Mesenteric fat pad (tissue), 1 donor: ENCODE results near the gene BBOF1. TPM values are rescaled to one million over a fixed set of nuclear protein-coding genes. Genes with fewer than 3 reads are reported as not detected.

Experiments used
- DNase-seq: peaks from one replicate; pipeline ENCODE4 v3.0.0-alpha.2; 2020; ENCODE audit warnings: low spot score
- total RNA-seq: library from RNA; stranded (reverse); fragmentation: NEBNext Ultra II Directional; extraction: Animal tissue kit (Norgen Biotek cat#: 25700); gene quantifications from one replicate; pipeline ENCODE4 v1.2.1, GENCODE V29; 2021
- donor health status: DM: yes; HTN: yes; CAD: no.

BBOF1 gene
- total RNA-seq, 1 donor from 2014 or later, result 3.1 TPM

DNA sequence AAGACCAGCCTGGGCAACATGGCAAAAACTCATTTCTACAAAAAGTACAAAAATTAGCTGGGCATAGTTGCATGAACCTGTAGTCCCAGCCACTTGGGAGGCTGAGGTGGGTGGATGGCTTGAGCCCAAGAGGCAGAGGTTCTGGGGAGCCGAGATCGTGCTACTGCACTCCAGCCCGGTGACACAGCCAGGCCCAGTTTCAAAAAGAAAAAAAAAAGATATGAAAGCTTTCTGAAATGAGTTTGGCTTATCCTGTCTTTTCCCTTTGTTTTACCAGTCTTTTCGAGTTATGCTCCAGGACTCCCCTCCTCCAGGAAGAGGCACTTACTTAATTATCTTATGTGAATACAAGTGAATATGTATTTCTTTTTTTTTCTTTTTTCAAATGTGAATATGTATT is 3.2 kb downstream of the BBOF1 start:
- no peak for DNase-seq

DNA sequence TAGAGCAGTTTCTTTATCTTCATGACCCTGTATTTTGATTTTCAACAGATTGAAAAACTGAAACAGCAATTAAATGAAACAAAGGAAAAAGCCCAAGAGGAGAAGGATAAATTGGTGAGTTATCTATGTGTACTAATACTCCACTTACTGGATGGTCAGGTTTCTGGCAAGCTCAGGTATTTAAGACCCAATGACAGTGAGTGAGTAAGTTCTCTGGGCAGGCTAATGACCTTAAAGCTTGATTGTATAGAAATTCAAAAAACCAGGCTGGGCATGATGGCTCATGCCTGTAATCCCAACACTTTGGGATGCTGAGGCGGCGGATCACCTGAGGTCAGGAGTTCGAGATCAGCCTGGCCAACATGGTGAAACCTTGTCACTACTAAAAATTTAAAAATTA is 10.0 kb downstream of the BBOF1 start:
- DNase-seq, result no peak

DNA sequence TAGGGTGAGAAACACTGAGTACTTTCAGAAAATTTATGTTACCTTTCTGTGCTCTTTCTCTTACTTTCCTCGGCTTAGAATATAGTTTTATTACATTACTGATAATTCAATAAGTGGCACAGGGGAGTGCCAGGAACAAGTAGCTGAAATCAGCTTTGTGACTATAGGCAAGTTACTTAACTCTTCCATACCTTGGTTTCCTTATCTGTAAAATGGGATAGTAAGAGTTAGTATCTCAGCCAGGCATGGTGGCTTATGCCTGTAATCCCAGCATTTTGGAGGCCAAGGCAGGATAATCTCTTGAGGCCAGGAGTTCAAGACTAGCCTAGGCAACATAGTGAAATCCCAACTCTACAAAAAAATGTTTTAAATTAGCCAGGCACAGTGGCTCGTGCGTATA is 15.4 kb downstream of the BBOF1 start:
- no peak for DNase-seq

DNA sequence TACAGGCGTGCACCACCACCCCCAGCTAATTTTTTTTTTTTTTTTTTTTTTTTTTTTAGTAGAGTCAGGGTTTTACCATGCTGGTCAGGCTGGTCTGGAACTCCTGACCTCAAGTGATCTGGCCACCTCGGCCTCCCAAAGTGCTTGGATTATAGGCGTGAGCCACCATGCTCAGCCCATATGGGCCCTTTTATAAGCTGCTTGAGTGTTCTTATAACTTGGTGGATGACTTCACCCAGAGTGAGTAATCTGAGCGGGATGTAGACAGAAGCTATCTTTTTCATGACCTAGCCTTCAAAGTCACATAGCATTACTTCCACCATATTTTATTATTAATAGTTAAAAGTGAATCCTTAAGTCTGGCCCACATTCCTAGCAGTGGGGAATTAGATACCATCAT is 16.4 kb downstream of the BBOF1 start:
- DNase-seq, result no peak

DNA sequence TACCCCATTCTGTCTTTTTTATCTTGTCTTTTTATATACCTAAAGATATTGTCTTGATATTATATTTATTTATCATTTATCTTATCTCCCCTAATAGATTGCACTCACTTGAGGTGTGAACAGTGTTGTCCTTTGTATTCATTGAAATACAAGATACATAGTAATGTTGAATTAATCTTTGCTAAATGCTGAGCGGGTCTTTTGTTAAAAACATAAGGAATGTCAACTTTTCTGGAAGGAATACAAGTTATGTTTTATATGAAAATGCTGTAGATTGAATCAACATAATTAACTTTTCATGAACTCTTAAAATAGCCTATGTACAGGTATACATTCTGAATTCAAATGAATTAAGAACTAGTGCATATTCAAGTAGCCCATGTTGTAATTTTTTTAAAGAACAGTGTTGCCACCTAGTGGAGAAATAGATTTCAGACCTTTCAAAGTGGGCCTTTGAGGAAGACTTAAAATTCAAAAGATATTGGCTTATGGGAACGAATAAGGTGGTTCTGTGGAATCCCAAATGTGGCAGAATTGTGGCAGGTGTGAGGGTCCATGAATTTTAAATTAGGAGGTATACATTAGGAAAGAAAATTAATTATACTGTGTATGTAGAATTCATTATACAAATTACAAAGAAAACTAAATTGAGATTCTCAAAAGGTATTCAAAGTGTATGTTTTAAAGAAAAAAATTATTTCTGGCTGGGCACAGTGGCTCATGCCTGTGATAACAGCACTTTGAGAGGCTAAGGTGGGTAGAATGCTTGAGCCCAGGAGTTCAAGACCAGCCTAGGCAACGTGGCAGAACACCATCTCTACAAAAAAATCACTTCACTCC is 19.1 kb downstream of the BBOF1 start:
- DNase-seq, result no peak

DNA sequence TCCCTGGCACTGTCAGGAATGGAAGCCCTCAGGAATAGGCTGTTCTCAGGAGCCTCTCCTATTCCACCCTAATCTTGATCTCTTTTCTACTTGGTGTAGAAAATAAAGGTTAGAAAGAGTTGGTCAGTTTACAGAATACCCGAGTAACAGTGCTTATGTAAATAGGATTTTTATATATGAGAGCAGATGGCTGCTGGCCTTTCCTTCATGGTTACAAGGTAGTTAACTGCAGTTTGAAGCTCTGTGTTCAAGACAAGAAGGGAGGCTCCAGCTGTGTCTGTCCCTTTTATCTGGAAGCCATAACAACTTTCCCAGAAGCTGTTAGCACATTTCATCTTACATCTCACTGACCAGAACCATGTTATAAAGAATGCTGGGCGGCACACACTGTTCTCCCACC is 23.1 kb downstream of the BBOF1 start:
- no peak for DNase-seq

DNA sequence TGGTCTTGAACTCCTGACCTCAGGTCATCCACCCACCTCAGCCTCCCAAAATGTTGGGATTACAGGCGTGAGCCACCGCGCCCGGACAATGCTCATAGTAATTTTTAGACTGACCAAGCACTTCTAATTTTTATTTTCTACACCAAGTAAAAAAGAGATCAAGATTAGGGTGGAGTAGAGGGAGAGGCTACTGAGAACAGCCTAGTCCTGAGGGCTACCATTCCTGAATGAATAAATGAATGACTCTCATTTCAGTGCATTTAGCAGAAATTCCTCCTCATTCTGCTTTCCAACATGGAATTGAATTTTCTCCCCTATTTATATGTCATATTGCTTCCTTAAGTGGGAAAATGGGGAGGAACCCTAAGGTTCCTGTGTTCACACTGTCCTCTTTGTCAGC is 26.4 kb downstream of the BBOF1 start:
- no peak for DNase-seq

DNA sequence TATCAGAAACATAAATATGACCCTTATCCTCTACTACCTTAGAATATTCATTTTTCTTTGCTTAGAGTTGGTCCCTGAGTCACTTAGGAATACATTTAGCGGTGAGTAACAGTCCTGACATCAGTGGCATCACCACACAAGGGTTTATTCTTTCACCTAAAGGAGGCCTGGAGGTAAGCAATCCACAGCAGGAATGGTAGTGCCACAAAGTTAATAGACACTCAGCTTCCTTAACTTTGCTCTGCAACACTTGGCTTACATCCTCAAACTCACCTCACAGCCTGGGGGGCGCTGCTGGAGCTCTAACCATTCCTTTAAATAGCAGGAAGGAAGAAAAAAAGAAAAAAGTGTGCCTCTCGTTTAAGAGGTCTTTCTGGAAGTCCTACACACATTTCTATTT is 29.1 kb downstream of the BBOF1 start:
- DNase-seq, result no peak

DNA sequence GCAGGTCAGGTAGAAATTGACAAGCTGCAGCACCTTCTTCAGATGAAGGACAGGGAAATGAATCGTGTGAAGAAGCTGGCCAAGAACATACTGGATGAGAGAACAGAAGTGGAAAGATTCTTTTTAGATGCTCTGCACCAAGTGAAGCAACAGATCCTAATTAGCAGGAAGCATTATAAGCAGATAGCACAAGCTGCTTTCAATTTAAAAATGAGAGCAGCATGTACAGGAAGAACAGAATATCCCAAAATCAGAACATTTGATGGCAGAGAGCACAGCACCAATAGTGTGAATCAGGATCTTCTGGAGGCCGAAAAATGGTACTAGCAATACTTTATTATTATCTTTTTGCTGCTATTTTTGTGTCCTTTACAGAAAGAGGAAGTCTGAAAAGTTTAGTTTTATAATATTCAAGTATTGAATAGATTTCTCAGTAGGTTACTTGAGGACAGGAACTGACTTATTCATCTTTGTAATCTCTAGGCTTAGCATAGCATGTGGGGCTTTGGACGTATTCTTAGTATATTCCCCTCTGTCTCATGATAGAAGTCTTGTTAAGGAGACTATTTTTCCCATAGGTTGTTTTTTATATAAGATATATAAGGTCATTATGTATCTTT is 30.8 kb downstream of the BBOF1 start:
- DNase-seq, result no peak

DNA sequence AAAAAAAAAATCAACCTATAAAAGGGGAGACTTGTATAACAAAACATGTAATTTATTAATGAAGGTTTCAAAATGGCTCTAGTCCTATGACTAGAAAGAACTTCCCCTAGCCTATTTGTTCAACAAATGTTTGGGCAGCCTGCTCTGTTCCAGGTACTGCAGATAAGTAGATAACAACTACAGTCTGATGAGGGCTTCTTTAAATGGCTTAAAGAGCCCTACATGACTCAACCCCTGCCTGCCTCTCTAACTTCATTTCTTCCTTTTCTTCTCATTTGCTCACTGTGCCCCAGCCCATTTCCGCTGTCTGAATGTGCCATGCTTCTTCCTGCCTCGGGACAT is 43.6 kb downstream of the BBOF1 start:
- DNase-seq, result no peak

DNA sequence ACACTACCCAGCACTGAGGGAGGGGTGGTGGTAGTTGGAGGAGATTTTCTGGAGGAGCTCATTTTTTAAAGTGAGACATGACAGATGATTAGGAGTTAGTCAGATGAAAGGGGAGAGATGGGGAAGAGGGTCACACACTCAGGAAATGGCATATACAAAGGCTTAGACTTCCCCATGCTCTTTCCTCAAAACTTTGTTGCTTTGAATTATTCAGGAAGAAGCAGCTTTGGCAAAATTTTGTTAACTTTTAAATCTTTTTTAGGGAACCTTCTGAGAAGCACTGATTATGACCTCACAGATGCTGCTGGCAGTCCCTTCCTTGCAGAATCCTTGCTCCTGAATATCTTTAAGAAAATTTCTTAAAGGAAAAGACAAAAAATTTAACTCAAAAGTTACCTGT is 45.3 kb downstream of the BBOF1 start:
- DNase-seq, result no peak

DNA sequence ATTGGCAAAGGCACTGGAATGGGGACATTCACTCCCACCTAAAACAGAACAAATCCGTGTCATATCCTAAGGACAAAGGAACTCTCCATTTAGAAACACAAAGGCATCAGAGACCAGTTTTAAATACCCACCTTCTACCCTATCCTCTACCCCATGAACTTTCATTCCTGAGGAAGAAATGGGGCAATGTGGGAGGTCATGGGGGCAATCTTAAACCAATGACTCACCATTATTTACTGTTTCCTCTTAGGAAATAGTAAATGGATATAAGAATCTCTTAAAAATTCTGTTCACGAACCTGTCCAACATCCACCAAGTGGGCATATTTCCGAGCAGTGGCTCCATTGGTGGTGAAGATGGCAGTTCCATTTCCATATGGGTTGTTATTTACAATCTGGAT is 45.7 kb downstream of the BBOF1 start:
- no peak for DNase-seq

DNA sequence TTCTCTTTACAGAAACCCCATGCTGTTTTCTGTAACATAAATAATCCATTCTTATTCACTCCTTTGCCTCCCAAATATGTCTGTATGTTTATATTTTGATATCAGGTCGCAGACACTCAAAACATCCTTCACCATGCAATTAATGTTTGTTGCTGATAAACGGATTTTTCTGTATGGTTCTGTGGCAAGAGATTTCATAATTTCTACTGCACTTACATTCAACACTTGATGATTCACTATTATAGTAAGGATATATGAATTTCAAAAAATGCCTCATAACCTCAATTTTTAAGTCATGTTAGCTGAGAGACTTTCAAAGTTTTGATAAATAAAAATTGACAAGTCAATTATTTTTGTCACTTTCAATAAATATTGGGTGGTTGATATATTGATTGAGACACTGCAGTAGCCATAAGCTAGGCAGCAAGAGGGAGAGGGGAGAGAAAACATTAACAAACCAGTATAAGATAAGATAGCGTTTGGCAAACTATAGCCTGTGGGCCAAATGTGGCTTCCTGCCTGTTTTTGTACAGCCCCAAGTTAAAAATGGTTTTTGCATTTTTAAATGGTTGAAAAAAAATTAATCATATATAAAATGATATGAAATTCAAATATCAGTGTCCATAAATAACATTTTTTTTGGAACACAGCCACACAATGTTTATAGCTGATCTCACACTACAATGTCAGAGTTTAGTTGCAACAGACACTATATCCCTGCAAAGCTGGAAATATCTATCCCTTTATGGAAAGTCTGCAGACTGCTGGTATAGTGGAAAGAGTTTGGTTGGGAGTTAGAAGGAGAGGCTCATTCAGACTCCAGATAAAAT is 46.8 kb downstream of the BBOF1 start:
- no peak for DNase-seq

DNA sequence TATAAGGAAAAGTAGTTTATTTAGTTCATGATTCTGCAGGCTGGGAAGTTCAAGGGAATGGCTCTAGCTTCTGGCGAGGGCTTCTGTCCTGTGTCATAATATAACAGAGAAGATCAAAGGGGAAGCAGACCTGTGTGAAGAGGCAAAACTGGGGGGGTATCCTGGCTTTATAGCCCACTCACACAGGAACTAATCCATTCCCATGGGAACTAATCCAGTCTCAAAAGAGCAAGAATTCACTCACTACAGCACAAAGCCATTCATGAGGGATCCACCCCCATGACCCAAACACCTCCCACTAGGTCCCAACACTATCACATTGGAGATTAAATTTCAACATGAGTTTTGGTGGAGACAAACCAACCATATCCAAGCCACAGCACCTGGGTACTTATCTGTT is 58.3 kb downstream of the BBOF1 start:
- DNase-seq, result no peak

DNA sequence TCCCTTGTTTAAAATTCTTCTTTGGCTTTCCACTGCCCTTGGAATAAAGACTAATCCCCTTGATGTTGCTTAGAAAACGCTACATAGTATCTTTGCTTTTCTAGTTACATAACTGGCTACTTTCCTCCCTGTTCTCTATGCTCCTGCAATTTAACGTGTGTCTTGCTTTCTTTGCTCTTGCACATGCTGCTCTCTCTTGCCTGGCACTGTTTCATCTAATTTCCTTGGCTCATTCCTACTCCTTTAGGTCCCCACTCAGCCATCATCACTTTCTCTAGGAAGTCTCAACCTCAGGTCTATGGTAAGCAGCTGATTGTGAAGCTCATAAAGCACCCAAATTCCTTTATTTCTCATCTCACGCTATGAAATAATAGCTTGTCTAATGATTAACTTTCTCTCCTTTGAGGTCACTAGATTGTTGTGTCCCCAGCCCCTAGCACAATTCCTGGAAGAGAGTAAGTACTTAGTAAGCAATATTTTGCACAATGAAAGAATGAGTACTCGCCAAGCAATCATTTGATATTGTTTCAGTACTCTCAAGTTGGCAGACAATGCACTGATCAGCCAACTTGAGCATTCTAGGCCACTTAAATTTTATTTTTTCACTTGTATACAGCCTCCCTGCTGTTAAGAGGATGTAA is 61.8 kb downstream of the BBOF1 start:
- DNase-seq, result no peak

DNA sequence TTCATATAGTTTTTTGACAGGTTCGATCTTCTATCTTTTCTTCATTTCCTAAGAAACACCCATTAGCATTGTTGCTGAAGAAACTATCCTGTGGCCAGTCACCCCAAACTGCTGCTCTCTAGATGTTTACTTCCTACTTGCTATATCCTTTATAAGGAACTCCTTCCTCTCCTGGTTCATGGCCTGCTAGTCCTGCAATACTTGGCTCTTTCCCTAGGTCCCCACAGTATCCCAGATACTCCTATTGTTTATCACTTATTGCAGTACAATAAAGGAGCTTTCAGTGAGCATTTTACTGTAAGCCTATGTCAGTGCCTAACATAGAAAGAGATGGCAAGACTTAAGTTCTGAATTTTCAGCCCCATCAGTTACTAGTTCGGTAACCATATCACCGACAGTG is 62.3 kb downstream of the BBOF1 start:
- no peak for DNase-seq

DNA sequence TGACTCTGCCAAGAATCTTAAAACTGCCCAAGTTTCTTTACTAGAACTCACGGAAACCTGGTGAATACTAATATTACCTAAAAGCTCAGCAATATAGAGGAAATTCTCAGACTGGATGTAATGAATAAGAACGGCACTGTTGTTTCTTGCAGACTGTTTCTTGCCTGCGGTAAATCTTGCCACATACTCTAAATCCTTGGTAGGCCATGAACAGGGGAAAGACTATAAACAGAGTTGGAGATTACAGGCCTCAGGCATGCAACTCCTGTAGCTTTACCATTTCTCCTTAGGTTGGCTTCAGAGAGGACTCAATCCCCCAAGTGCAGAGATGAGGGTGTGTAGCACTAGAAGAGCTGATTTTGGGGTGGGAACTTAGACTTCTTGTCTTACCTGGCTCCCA is 64.0 kb downstream of the BBOF1 start:
- DNase-seq, result no peak

DNA sequence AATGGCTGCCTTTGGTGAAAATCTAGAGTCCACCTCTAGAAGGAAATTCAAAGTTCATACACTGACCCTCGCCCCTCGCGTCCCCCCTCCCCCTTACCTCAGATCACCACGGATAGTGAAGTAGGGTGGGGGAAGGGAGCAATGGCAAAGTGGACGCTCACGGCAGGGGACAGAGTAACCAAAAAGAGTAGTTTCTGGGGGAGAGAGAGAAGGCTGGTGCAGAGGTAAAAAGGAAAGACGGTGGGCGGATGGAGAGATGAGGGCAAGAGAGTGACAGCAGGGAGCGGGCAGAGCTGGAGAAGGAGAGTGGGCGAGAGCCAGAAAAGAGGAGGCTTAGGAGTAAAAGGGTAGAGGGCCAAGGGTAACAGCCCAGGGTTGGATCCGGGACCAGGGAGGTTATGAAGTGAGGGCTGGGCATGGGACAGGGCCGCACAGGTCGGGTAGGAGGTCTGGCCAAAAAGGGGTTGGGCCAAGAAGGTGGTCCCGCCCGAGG is 64.7 kb downstream of the BBOF1 start:
- no peak for DNase-seq

DNA sequence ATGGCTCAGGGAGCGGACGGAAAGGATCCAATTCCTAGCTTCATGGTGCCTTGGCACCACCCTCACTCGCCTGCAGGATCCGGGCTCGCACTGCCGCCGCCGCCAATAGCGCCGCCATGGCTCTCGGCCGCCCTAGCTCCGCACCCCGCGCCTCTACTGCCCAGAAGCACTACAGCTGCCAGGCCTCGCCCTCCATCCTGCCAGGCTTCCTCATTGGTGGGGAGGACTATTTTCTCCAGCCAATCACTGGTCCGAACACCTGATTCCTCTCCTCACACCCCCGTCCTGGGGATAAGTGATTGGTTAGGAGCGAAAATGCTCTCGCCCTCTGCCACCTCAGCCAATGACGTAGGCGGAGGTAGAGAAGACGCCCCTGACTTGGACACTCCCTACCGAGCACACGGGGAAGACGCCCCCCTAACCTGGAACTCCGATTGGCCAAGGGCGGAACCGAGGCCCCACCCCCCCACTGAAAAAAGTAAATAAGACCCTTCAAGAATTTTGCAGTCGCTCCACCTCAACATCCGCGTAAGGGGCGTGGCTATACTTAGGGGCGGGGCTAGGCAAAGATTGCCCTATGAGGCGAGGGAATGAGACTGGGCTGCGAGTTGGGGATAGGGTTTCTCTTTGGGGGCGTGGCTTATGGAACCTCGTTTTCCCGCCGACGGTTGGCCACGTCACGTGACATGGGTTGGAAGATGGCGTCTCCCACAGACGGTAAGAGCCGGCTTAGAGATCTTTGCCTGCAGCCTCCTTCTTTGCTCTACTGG is 65.3 kb downstream of the BBOF1 start, which contains the start of the genes ALDH6A1 and LIN52:
Gene ALDH6A1, minus strand, starts transcription at position 177 of the 770 bp plus-strand sequence. Its CDS starts 59 bp downstream, at position 118.
Gene LIN52, plus strand, starts transcription at position 680 of the 770 bp plus-strand sequence. Its CDS starts 19 bp downstream, at position 699.
- peak; percentile 98 for DNase-seq

DNA sequence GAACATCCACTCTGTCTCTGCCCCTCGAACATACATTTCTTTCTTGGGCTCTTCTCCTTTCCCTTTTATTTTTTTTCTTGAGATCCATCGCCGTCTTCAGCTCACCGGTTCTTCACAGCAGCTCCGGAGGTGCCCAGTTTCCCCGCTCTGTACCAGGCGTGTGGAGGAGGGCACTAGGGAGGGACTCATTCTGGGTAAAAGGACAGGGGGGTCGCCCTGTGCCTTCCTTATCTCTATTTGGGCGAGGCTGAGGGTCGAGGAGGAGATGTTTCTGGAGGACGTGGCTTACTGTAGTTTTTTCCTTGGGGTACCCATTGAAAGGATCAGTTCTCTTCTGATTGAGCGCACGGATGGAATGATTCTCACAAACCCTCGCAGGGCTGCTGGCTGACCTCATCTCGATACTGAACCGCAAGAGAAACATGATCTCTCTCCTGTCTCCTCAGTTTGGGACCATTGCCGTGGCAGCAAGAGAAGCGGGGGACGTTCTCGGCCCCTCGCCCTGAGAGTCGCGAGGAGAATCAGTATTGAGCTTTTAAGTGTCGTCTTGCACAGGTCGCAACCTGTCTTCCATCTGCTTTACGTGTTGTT is 66.0 kb downstream of the BBOF1 start:
- no peak for DNase-seq
